H1 (cell line): Measurements from ENCODE around the gene LSG1. TPM values are rescaled to one million over a fixed set of nuclear protein-coding genes. Genes with fewer than 3 reads are reported as not detected.

Experiments used
- CTCF ChIA-PET: fragments of 300-600 bp; sonication (Branson Sonifier 250); formaldehyde crosslinking; loops from one replicate; lab custom pipeline; 2021; ENCODE audit not compliant: partially characterized antibody; lab: Charles Lee
- POLR2A ChIA-PET: fragments of 300-600 bp; sonication (Branson Sonifier 250); formaldehyde crosslinking; loops from one replicate; lab custom pipeline; 2021; ENCODE audit warnings: inconsistent platforms; ENCODE audit not compliant: partially characterized antibody; lab: Charles Lee
- DNase-seq, 2 experiments: peaks; one replicate each; pipeline versions ENCODE4 v3.0.0 to v3.0.0-alpha.2; 2010 to 2022; ENCODE audit warnings: low spot score in 2 of 2, low read depth in 1 of 2, mixed read lengths in 1 of 2
- FAIRE-seq: peaks from 2 replicates; lab custom pipeline; 2011; peaks lifted over from hg19 to GRCh38; lab: Jason Lieb, UNC
- H2AFZ ChIP-seq: 2 replicates; pipeline ENCODE4 v1.8.1; 2012; ENCODE audit warnings: low read length, inconsistent platforms
- H2AK5ac ChIP-seq: 2 replicates; pipeline ENCODE4 v1.6.1; 2013; ENCODE audit warnings: low read depth, low read length
- H2BK120ac ChIP-seq: replicated peaks from 2 replicates; pipeline ENCODE3; 2013; ENCODE audit warnings: low read depth, low read length, inconsistent platforms
- H2BK12ac ChIP-seq: 2 replicates; pipeline ENCODE4 v1.6.1; 2013; ENCODE audit warnings: low read depth, low read length
- H2BK15ac ChIP-seq: 2 replicates; pipeline ENCODE4 v1.6.1; 2013; ENCODE audit warnings: low read length
- H2BK20ac ChIP-seq: 2 replicates; pipeline ENCODE4 v1.6.1; 2013; ENCODE audit warnings: low read length
- H2BK5ac ChIP-seq: 2 replicates; pipeline ENCODE4 v1.6.1; 2013; ENCODE audit warnings: low read depth, low read length
- H3K14ac ChIP-seq: 2 replicates; pipeline ENCODE4 v1.6.1; 2013; ENCODE audit warnings: inconsistent platforms; ENCODE audit not compliant: insufficient read length
- H3K18ac ChIP-seq: 2 replicates; pipeline ENCODE4 v1.6.1; 2013; ENCODE audit warnings: low read length; ENCODE audit errors: extremely low read depth
- H3K23ac ChIP-seq: 2 replicates; pipeline ENCODE4 v1.6.1; 2013; ENCODE audit warnings: inconsistent platforms; ENCODE audit not compliant: insufficient read length
- H3K23me2 ChIP-seq: 2 replicates; pipeline ENCODE4 v1.6.1; 2013; ENCODE audit warnings: low read depth, low read length
- H3K27ac ChIP-seq: 2 replicates; pipeline ENCODE4 v1.6.1; 2011; ENCODE audit warnings: low read depth, low read length, inconsistent platforms
- H3K27me3 ChIP-seq, 4 experiments: replicated peaks in 1 of 4; 1 replicate in 1 of 4; 2 replicates in 3 of 4; pipeline versions ENCODE4 v1.6.1 to v1.8.1; 2011 to 2013; ENCODE audit warnings: low read length in 3 of 4, mild to moderate bottlenecking in 3 of 4, inconsistent platforms in 2 of 4, mixed read lengths in 2 of 4, moderate library complexity in 1 of 4; ENCODE audit not compliant: control insufficient read depth in 3 of 4, insufficient read depth in 3 of 4; ENCODE audit errors: extremely low read depth in 1 of 4
- H3K36me3 ChIP-seq, 4 experiments: 2 replicates each; pipeline versions ENCODE4 v1.6.1 to v1.8.1; 2011 to 2013; ENCODE audit warnings: mild to moderate bottlenecking in 4 of 4, low read length in 3 of 4, moderate library complexity in 2 of 4, control low read depth in 1 of 4, inconsistent platforms in 1 of 4; ENCODE audit not compliant: insufficient read depth in 4 of 4, control insufficient read depth in 2 of 4
- H3K4ac ChIP-seq: replicated peaks from 2 replicates; pipeline ENCODE3; 2013; ENCODE audit warnings: low read length, low read depth, mixed read lengths, inconsistent platforms; ENCODE audit not compliant: insufficient read length
- H3K4me1 ChIP-seq, 4 experiments: replicated peaks in 1 of 4; 1 replicate in 1 of 4; 2 replicates in 3 of 4; pipeline versions ENCODE4 v1.6.1 to v1.8.1; 2011 to 2013; ENCODE audit warnings: low read length in 3 of 4, inconsistent platforms in 2 of 4, mixed read lengths in 1 of 4; ENCODE audit not compliant: insufficient read depth in 4 of 4, control insufficient read depth in 3 of 4
- H3K4me2 ChIP-seq, 2 experiments: 2 replicates each; pipeline versions ENCODE4 v1.6.1 to v1.8.1; 2011 to 2013; ENCODE audit warnings: low read depth in 2 of 2, low read length in 2 of 2, control low read depth in 1 of 2, inconsistent platforms in 1 of 2, mild to moderate bottlenecking in 1 of 2; ENCODE audit not compliant: insufficient read depth in 1 of 2
- H3K4me3 ChIP-seq, 4 experiments: fragments of 200-600, 300-600 bp in 1 of 4; sonication (generic), shearing (Covaris generic), sonication (Bioruptor Twin) in 1 of 4; 2 replicates each; pipeline versions ENCODE4 v1.5.1 to v1.8.1; 2011 to 2016; ENCODE audit warnings: low read length in 4 of 4, low read depth in 3 of 4, control low read depth in 2 of 4, inconsistent platforms in 2 of 4, mild to moderate bottlenecking in 2 of 4, mixed read lengths in 1 of 4, moderate library complexity in 1 of 4; ENCODE audit not compliant: insufficient read depth in 2 of 4; ENCODE audit errors: extremely low read depth in 1 of 4
- H3K56ac ChIP-seq: replicated peaks from 2 replicates; pipeline ENCODE3; 2013; ENCODE audit warnings: low read depth, mild to moderate bottlenecking, mixed read lengths, low read length, inconsistent platforms; ENCODE audit not compliant: insufficient read length
- H3K79me1 ChIP-seq: 2 replicates; pipeline ENCODE4 v1.6.1; 2013; ENCODE audit warnings: low read depth, low read length, control low read depth
- H3K79me2 ChIP-seq, 2 experiments: 2 replicates each; pipeline versions ENCODE4 v1.6.1 to v1.8.1; 2012 to 2013; ENCODE audit warnings: low read length in 2 of 2, mild to moderate bottlenecking in 2 of 2, inconsistent platforms in 1 of 2; ENCODE audit not compliant: insufficient read depth in 2 of 2, control insufficient read depth in 1 of 2
- H3K9ac ChIP-seq, 4 experiments: replicated peaks in 1 of 4; 1 replicate in 1 of 4; 2 replicates in 3 of 4; pipeline versions ENCODE4 v1.6.1 to v1.8.1; 2011 to 2013; ENCODE audit warnings: low read depth in 3 of 4, low read length in 3 of 4, control low read depth in 2 of 4, mild to moderate bottlenecking in 2 of 4, moderate library complexity in 2 of 4, inconsistent platforms in 1 of 4; ENCODE audit errors: extremely low read depth in 1 of 4
- H3K9me3 ChIP-seq, 2 experiments: 2 replicates each; pipeline versions ENCODE4 v1.6.1 to v1.8.1; 2012 to 2013; ENCODE audit warnings: mild to moderate bottlenecking in 2 of 2, moderate library complexity in 2 of 2, control low read depth in 1 of 2, inconsistent platforms in 1 of 2, low read depth in 1 of 2, low read length in 1 of 2, mixed read lengths in 1 of 2; ENCODE audit not compliant: insufficient read depth in 2 of 2
- H4K20me1 ChIP-seq, 2 experiments: replicated peaks in 1 of 2; 2 replicates each; pipeline versions ENCODE3 to v1.8.1; 2011 to 2013; ENCODE audit warnings: inconsistent platforms in 2 of 2, low read length in 2 of 2, mild to moderate bottlenecking in 1 of 2; ENCODE audit not compliant: insufficient read depth in 2 of 2, control insufficient read depth in 1 of 2
- H4K5ac ChIP-seq: 2 replicates; pipeline ENCODE4 v1.6.1; 2013; ENCODE audit warnings: low read length, low read depth, mixed read lengths, inconsistent platforms; ENCODE audit not compliant: insufficient read length
- H4K8ac ChIP-seq: 2 replicates; pipeline ENCODE4 v1.8.0; 2013; ENCODE audit warnings: mild to moderate bottlenecking, moderate library complexity, low read length, inconsistent platforms; ENCODE audit not compliant: insufficient read depth; ENCODE audit errors: extremely low read depth
- H4K91ac ChIP-seq: replicated peaks from 2 replicates; pipeline ENCODE3; 2013; ENCODE audit warnings: low read length, mixed read lengths, inconsistent platforms; ENCODE audit not compliant: insufficient read length
- TAF1 ChIP-seq: IDR thresholded peaks from 2 replicates; pipeline ENCODE4 v1.6.1; 2011; ENCODE audit warnings: mild to moderate bottlenecking, low read depth, low read length
- TCF12 ChIP-seq: IDR thresholded peaks from 2 replicates; pipeline ENCODE4 v1.6.1; 2011; ENCODE audit warnings: low read depth, mild to moderate bottlenecking, low read length
- WGBS, 2 experiments: shearing (Covaris generic) in 1 of 2; methylation state at CpG; one replicate each; pipeline versions ENCODE4 v1.1.6 to v1.1.7; 2013 to 2015; ENCODE audit warnings: low lambda C conversion rate in 2 of 2, mixed read lengths in 2 of 2, inconsistent platforms in 1 of 2, low coverage in 1 of 2, missing lambda C conversion rate in 1 of 2; ENCODE audit not compliant: insufficient replicate concordance in 2 of 2, insufficient coverage in 1 of 2, insufficient read length in 1 of 2; ENCODE audit errors: extremely low coverage in 1 of 2, missing lambda C conversion rate in 1 of 2; 5-methylcytosine and 5-hydroxymethylcytosine counted together
- polyA plus RNA-seq, 7 experiments: library from polyadenylated mRNA; depleted of rRNA in 3 of 7; stranded (reverse) in 5 of 7; unstranded in 2 of 7; fragments of >200 nt in 5 of 7; fragments of 200-250 nt in 2 of 7; gene quantifications; 1 replicate in 5 of 7; 2 replicates in 1 of 7; 4 replicates in 1 of 7; pipeline versions ENCODE4 v1.2.1 to v1.2.3, GENCODE V29; 2011 to 2013; ENCODE audit warnings: missing spikeins in 2 of 7, mixed read lengths in 2 of 7
- total RNA-seq: library from RNA; stranded (reverse); fragmentation: NEBNext Ultra II Directional; extraction: Animal tissue kit (Norgen Biotek cat#: 25700); gene quantifications from 2 replicates; pipeline ENCODE4 v1.2.1, GENCODE V29; 2021

The LSG1 gene
- total and polyA plus RNA-seq, 2 of the 8 experiments (the other 6 are each of a cell fraction or from before 2014, with no cell fraction given): 23.7 to 47.6 TPM

DNA sequence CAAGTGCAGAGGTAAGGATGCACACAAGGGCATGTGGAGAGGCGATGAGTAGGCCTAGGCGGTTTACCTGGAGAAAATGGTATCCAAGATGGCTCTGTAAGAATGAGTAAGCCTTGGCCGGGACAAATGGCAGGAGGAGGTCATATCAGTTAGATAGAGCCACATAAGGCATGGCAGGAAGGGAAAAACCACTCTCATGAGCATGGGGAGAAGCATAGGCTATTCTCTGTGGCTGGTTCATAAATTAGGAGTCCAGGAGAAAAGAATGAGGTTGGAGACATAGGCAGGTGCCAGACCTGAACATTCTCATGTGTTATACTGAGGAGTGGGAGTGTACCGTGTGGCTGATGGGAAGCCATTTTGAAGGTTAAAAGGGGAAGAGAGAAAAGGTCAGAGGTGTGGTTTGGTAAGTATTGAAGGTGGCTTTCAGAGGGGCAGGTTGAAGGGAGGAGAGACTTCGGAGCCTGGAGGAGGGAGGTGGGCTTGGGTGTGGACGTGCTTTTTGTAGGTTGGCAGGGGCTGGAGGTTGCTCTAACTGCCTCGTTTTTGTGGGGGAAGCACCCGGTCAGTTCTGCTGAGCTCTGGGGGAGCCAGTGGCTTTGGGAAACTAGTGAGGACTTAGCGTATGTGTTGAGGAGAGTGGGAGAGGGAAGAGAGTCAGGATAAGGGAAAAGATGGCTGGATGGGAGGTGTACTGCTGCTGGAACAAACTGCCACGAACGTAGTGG is 9.1 kb upstream of the LSG1 start:
- Histone ChIP-seq H2AFZ (no peak overlapping the region), H2BK12ac (no peak overlapping the region), H4K20me1 (no peaks in the 10 kb centered on the region), H4K91ac (no peak overlapping the region), H3K23me2 (peaks cover 3% of the 10 kb centered on the region; the same call in 1 of the 2 replicates), H3K79me2 (no peaks in the 10 kb centered on the region), H3K9me3 (no peaks in the 10 kb centered on the region), H4K8ac (no peak overlapping the region), H2BK20ac (no peak overlapping the region), H3K27ac (no peak overlapping the region), H3K14ac (no peak overlapping the region), H3K9ac (no peak overlapping the region), H2BK120ac (no peak overlapping the region), H3K56ac (no peak overlapping the region), H3K4me3 (no peak overlapping the region), H3K4me1 (no peaks in the 10 kb centered on the region; a peak in 1 of 7 replicates), H2BK15ac (no peak overlapping the region), H4K5ac (no peak overlapping the region), H3K4ac (no peak overlapping the region), H3K79me1 (no peaks in the 10 kb centered on the region), H3K18ac (no peak overlapping the region), H3K36me3 (no peaks in the 10 kb centered on the region), H2BK5ac (no peak overlapping the region), H3K23ac (no peak overlapping the region), H2AK5ac (no peak overlapping the region), H3K27me3 (peaks cover 2 to 20% (median 15%) of the 10 kb centered on the region in 4 experiments), H3K4me2 (no peak overlapping the region)
- WGBS, 2 experiments: 84% methylated on average over 11 of the region's 11 CpGs; no CpG with 5 or more reads in 1 of the 2 experiments
- POLR2A ChIA-PET: no interaction called here
- TF ChIP-seq TAF1 (no peak), TCF12 (no peak)
- FAIRE-seq (no peak), DNase-seq (no peak)
- CTCF ChIA-PET: interaction anchor here (1.2 to 9.3 kb wide), 9 partner anchors 10 to 424 kb away, joined by 4 to 110 read pairs (median 18); partner anchors contain the start of gene LSG1
